Peyer's patch (tissue), 4 donors: Measurements from ENCODE around the gene LTBP3.

Experiments used
- CTCF ChIP-seq, 6 experiments: fragments of 450-650 bp in 4 of 6; fragments of 200-600 bp in 2 of 6; sonication (generic) in 1 of 6; IDR thresholded peaks; one replicate each; pipeline ENCODE4 v1.5.1; 2017 to 2019; ENCODE audit warnings: antibody characterized with exemption in 6 of 6, mild to moderate bottlenecking in 3 of 6, moderate library complexity in 1 of 6
- POLR2A ChIP-seq, 2 donors: fragments of 450-650 bp; IDR thresholded peaks; one replicate each; pipeline ENCODE4 v1.5.1; 2017; ENCODE audit warnings: antibody characterized with exemption in 2 of 2, mild to moderate bottlenecking in 2 of 2, moderate library complexity in 2 of 2

GRCh38 chr11:65580756-65581155 is 22.6 kb upstream of the LTBP3 start:
- TF ChIP-seq POLR2A (IDR thresholded peaks at IDR 0.05) = no peak
- TF ChIP-seq CTCF (IDR thresholded peaks at IDR 0.05) = no peak
